Activated CD4-positive, alpha-beta T cell treated with anti-CD3 and anti-CD28 coated beads, Interleukin-2, amount 50 U/mL, for 24 hours (primary cell): ENCODE data around the gene TMEM94.
"Not testable (repeated sequence)": the region's sequence is repeated elsewhere in the genome, so short reads cannot be mapped to it uniquely, and the experiment has no call there.

Experiments used
- DNase-seq, 2 donors: peaks; one replicate each; pipeline ENCODE4 v3.0.0-alpha.2; 2020; ENCODE audit warnings: low read depth in 1 of 2, low spot score in 1 of 2

Gene TMEM94

GRCh38 chr17:75445296-75445695 is 11.1 kb upstream of the TMEM94 start:
- DNase-seq = no peak

DNA sequence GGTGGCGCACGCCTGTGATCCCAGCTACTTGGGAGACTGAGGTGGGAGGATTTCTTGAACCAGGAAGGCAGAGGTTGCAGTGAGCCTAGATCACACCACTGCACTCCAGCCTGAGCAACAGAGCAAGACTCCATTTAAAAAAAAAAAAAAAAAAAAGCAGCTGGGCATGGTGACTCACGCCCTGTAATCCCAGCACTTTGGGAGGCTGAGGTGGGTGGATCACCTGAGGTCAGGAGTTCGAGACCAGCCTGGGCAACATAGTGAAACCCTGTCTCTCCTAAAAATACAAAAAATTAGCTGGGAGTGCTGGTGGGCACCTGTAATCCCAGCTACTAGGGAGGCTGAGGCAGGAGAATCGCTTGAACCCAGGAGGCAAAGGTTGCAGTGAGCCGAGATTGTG is 10.5 kb upstream of the TMEM94 start:
- DNase-seq = not testable (repeated sequence)

GRCh38 chr17:75447951-75448856 is 8.2 kb upstream of the TMEM94 start:
- DNase-seq = no peak

GRCh38 chr17:75450270-75450669 is 6.2 kb upstream of the TMEM94 start:
- DNase-seq = no peak

DNA sequence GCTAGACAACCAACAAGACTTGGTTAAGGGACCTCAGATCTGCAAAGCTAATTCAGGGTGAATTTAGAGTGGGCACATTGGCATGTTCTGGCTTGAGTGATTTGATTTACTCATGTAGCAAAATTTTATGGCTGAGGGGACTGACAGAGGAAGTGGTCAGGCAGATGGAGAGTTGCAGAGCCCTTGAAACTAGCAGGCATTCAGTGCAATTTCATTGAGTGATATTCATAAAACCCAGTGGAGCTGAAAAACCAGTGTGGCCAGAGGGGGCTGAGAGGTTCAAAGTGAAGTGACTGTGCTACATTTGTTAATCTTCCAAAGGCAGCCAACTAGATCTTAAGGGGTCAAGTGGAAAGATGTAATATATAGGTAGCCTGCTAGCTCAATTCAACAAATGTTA is 2.2 kb upstream of the TMEM94 start:
- no peak for DNase-seq

DNA sequence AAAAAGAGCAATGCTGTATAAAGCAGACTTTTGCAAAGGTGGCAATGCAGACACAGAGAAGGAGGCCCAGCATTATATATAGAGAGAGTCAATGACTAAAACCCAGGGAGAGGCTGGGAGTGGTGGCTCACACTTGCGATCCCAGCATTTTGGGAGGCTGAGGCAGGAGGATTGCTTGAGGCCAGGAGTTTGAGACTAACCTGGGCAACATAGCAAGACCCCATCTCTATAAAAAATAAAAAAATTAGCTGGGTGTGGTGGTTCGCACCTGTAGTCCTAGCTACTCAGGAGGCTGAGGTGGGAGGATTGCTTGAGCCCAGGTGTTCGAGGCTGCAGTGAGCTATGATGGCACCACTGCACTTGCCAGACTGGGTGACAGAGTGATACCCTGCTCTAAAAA is 1.8 kb upstream of the TMEM94 start:
- DNase-seq = not testable (repeated sequence)

GRCh38 chr17:75456039-75456416 is 407 bp upstream of the TMEM94 start:
- no peak for DNase-seq

DNA sequence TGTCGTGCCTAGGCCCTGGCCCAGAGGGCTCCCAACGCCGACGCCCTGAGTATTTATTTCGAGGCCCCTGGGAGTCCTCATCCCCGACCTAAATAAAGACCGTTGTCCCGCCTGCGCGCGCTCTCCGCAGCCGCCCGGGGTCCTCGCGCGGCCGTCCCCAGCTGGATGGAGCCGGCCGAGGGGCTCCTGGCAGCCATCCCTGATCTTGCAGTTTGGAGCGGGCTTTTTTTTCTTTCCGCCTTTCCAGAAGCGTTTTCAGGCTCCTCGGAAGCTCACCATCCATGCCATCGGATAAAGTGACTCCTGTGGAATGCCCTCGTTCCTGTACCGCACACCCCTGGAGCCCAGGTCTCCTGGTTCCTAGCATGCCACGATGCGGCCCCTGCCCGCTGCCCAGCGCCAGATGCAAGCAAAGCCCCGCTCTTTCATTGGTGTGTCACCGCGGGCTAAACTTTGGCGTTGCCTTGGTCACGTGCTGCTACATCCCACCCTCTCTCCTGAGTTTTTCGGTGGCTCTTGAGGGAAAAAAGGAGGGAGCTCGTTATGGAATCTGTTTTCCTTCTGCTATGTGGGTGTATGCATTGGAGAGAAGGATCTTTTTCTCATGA is 716 bp downstream of the TMEM94 start:
- peak in 1 of 2 donors; percentile 3 for DNase-seq

DNA sequence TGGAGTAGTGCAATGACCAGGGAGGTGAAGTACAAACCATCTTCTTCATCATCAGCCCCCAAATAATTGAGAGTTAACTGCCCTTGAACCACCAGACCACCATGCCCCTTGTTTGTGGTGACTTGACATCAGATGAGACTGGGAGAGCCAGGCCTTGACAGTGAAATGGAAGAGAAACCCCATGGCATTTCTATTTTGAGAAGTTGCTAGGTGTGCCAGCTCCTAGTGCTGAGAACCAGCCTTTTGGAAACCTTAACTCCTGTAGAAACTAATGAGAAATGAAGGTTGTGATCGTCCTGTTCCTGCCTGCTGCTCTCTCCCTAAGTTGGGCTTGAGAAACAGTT is 2.8 kb downstream of the TMEM94 start:
- DNase-seq = no peak

- no peak for DNase-seq
These were observed 3.3 kb downstream of the TMEM94 start for GRCh38 chr17:75459590-75460267.

DNA sequence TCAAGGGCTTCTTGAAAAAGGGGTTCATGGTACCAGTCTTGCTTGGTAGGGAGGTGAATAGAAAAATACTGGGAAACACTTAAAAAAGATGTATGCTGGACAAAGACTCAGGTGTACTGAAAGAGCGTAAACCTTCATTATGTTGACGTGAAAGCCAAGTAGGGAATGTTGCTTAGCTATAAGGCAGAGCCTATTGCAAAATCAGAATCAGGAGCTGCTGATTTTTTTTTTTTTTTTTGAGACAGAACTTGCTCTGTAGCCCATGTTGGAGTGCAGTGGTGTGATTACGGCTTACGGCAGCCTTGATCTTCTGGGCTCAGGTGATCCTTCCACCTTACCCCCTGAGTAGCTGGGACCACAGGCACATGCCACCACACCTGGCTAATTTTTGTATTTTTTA is 3.9 kb downstream of the TMEM94 start:
- DNase-seq = no peak

DNA sequence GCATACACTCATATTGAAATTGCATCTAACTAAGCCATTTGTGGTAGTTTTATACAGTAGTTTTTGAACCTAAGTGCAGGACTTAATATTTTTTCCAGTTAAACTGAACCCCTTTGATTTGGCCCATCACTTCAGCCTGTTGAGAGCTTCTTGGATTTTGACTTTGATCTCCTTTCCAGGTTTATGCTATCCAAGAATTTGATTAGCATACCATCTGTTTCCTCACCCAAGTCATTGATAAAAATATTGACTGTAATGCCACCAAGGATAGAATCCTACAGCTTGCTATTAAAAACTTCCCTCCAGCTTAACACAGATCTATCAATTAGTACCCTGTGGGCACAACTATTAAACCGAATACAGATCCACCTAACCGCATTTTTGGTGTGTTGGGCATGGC is 7.2 kb downstream of the TMEM94 start:
- no peak for DNase-seq

DNA sequence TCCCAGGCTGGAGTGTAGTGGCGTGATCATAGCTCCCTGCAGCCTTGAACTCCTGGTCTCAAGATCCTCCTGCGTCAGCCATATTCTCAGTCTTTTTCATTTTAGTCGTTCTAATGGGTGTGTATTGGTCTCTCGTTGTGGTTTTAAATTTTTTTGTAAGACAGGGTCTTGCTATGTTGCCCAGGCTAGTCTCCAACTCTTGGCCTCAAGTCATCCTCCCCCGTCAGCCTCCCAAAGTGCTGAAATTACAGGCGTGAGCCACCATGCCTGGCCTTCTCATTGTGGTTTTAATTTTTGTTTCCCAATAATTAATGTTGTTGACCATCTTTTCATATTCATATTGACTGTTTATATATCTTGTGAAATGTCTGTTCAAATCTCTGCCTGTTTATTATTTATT is 8.6 kb downstream of the TMEM94 start:
- DNase-seq = no peak

DNA sequence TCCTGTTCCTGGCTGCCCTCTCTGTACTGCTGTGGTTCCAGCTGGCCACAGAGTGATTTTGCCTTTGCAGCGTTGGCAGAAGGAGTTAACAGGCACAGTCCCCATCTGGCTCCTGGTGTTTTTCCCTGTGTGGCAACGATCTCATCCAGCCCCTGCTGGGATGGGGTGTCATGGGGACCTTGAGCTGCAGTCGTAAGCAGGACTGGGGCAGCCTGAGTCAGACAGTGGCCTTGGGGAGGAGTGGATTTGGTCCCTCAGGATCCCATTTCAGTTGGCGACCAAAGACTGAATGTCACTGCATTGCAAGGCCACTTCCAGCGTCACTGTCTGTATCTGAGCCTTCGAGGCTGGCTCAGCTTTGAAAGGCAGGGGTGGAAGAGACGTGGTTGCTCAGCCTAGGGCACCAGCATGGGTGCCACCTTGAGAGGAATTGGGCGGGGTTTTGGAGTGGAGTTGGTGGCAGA is 11.9 kb downstream of the TMEM94 start:
- no peak for DNase-seq

- DNase-seq = no peak
These were observed 12.4 kb downstream of the TMEM94 start for GRCh38 chr17:75468779-75469373.

DNA sequence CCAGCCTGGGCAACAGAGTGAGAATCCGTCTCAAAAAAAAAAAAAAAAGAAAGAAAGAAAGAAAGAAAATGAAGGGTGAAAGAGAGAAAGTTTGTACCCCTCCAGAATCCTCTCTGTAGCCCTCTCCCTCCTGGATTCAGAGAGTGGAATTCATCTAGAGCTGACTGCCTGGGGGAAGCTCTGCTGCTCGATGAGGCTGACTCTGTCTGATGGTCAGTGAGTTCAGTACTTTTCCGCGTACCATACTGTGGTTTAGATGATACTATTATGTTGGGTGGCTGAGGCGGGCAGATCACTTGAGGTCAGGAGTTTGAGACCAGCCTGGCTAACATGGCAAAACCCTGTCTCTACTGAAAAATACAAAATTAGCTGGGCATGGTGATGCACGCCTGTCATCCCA is 14.8 kb downstream of the TMEM94 start:
- no peak for DNase-seq

GRCh38 chr17:75472119-75472518 is 15.7 kb downstream of the TMEM94 start:
- DNase-seq = no peak

DNA sequence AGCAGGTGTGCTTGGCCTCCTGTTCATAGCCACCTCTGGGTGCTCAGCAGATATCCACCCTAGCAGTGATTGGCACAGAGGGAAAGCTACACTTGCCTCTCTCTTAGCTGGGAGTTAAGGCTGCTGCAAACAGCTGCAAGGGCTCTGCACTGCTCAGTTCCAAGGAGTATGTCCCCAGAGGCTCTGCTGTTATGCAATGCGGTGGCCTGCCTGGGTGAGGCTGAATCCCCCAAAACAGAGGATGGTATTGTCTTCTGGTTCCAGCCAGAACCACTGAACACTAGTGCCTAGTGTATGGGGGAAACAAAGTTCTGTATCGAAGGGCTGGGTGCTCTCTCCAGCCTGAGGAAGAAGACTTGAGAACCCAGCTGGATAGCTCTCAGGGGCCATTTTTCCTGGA is 16.8 kb downstream of the TMEM94 start:
- no peak for DNase-seq

GRCh38 chr17:75474736-75475135 is 18.3 kb downstream of the TMEM94 start:
- DNase-seq = no peak

DNA sequence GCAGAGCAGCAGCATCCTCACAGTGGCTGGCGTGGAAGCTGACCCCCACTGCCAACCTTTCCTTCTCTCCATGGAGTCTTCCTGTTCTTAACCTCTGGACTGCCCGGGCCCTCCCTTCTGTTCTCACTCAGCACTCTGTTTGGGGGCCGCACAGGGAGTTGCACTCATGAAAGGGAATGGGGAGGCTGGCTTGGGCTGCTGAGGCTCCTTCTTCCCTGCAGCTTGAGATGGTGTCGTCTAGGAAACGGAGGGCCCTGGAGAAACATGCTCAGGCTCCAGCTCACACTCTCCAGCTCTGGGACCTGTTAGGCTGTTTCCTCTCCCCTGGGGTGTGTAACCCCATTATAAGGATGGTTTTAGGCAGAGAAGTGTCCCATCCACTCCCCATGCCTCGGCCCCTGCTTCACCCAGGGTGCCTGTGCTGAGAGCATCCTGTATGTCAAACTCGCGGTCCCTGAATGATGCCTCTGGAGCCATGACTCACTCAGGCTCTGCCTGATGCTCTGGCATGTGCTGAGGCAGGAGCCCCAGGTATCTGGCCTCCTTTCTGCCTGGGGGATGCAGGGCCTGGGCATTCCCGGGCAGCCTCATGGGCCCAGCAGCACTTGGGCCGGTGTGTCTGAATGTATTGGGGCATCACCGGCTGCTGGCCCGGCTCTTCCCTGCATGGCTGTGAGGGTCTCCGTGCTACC is 18.9 kb downstream of the TMEM94 start:
- no peak for DNase-seq

- DNase-seq = no peak
These were observed 19.4 kb downstream of the TMEM94 start for GRCh38 chr17:75475851-75476250.
